ENCODE data around the gene TRABD2A.

DNA sequence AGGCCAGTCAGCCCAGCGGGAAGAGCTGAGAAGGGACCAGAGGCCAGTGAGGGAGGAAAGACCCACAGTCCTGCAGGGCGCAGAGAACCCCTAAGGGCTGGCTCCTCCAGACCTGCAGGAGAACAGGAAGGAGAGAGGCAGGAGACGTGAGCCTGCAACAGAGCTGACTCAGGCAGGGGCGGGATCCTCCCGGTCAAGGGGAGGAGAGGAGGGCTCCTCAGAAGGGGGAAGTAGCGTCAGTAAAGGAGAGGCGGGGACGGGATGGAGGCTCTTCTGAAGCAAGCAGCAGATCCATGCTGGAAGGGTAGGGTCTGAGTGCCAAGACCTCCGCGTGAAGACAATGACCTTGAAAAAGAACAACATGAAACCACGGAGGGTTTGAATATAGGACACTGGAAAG is 50.8 kb downstream of the TRABD2A start:
- no peak for TF ChIP-seq MAX (IDR thresholded peaks at IDR 0.05; ENCODE audit: low read depth, low read length)
- TF ChIP-seq, protein P1, sequence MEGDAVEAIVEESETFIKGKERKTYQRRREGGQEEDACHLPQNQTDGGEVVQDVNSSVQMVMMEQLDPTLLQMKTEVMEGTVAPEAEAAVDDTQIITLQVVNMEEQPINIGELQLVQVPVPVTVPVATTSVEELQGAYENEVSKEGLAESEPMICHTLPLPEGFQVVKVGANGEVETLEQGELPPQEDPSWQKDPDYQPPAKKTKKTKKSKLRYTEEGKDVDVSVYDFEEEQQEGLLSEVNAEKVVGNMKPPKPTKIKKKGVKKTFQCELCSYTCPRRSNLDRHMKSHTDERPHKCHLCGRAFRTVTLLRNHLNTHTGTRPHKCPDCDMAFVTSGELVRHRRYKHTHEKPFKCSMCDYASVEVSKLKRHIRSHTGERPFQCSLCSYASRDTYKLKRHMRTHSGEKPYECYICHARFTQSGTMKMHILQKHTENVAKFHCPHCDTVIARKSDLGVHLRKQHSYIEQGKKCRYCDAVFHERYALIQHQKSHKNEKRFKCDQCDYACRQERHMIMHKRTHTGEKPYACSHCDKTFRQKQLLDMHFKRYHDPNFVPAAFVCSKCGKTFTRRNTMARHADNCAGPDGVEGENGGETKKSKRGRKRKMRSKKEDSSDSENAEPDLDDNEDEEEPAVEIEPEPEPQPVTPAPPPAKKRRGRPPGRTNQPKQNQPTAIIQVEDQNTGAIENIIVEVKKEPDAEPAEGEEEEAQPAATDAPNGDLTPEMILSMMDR (IDR thresholded peaks at IDR 0.05; ENCODE audit: low read depth, low read length), result no peak
